Epithelial cell of proximal tubule (primary cell): ENCODE measurements around the gene ALOX15B. TPM values are rescaled to one million over a fixed set of nuclear protein-coding genes. Genes with fewer than 3 reads are reported as not detected.
A peak's percentile ranks its signal among the peaks of the same experiment; 100 is the strongest.
"Not testable (repeated sequence)": the region's sequence is repeated elsewhere in the genome, so short reads cannot be mapped to it uniquely, and the experiment has no call there.

ENCODE experiments used
- DNase-seq: peaks from one replicate; pipeline ENCODE4 v3.0.0-alpha.2; 2011; ENCODE audit warnings: low read depth
- H3K4me3 ChIP-seq: 2 replicates; pipeline ENCODE4 v1.5.1; 2011; ENCODE audit warnings: low read depth, mild to moderate bottlenecking, low read length
- total RNA-seq: library from RNA; depleted of rRNA; stranded (reverse); fragments of >200 nt; gene quantifications from 2 replicates; pipeline ENCODE4 v1.2.3, GENCODE V29; 2015
- TF ChIP-seq, protein P1 (sequence below): conservative IDR thresholded peaks from 2 replicates; pipeline ENCODE4 v1.5.1; 2012; ENCODE audit warnings: low read depth, mild to moderate bottlenecking, low read length

The ALOX15B gene
- total RNA-seq, 1 donor from 2014 or later: 1.3 TPM

DNA sequence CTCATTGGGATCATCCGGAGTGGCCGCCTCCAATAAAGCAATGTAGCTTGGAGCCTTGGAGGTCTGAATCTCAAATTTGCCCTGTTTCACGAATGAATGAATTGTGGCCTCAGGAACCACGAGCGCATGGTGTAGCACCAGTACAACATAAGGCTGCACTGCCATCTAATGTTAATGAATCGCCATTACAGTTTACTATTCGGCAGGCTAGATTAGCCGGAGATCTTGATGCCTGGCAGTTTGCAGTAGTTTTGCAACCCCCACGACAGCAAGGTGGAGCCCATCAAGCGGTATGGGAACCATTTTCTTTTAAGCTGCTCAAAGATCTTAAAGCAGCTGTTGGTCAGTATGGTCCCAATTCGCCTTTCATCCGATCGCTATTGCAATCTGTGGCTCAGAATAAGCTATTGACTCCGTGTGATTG, 18.8 kb downstream of the ALOX15B start:
- no peak overlapping the region for H3K4me3 ChIP-seq
- no peak for DNase-seq
- TF ChIP-seq, protein P1, sequence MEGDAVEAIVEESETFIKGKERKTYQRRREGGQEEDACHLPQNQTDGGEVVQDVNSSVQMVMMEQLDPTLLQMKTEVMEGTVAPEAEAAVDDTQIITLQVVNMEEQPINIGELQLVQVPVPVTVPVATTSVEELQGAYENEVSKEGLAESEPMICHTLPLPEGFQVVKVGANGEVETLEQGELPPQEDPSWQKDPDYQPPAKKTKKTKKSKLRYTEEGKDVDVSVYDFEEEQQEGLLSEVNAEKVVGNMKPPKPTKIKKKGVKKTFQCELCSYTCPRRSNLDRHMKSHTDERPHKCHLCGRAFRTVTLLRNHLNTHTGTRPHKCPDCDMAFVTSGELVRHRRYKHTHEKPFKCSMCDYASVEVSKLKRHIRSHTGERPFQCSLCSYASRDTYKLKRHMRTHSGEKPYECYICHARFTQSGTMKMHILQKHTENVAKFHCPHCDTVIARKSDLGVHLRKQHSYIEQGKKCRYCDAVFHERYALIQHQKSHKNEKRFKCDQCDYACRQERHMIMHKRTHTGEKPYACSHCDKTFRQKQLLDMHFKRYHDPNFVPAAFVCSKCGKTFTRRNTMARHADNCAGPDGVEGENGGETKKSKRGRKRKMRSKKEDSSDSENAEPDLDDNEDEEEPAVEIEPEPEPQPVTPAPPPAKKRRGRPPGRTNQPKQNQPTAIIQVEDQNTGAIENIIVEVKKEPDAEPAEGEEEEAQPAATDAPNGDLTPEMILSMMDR: peak; percentile 73

DNA sequence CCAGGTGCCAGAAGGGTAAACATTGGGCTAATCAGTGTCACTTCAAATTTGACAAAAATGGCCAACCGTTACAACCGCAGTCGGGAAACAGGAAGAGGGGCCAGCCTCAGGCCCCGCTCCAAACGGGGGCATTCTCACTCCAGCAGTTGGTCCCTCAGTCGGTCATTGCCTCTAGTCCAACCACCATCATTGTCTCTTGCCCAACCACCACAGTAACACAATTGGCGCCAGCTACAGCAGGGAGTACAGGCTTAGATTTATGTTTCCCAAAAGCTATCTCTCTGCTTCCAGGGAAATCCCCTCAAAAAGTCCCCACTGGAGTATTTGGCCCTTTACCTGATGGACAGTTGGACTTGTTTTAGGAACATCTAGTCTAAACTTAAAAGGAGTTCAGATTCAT, 20.3 kb downstream of the ALOX15B start:
- TF ChIP-seq, protein P1: no peak
- DNase-seq: no peak
- no peak overlapping the region for H3K4me3 ChIP-seq

DNA sequence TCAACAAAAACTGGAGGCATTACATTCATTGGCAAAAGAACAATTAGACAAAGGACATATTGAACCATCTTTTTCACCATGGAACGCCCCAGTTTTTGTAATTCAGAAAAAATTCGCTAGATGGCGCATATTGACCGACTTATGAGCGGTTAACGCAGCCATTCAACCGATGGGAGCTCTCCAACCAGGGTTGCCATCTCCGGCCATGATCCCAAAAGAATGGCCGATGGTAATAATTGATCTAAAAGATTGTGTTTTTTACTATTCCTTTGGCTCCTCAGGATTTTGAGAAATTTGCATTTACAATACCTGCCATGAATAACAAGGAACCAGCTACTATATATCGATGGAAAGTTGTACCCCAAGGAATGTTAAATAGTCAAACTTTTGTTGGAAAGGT, 21.4 kb downstream of the ALOX15B start:
- no peak for DNase-seq
- TF ChIP-seq, protein P1: peak; percentile 69
- H3K4me3 ChIP-seq: no peak overlapping the region

DNA sequence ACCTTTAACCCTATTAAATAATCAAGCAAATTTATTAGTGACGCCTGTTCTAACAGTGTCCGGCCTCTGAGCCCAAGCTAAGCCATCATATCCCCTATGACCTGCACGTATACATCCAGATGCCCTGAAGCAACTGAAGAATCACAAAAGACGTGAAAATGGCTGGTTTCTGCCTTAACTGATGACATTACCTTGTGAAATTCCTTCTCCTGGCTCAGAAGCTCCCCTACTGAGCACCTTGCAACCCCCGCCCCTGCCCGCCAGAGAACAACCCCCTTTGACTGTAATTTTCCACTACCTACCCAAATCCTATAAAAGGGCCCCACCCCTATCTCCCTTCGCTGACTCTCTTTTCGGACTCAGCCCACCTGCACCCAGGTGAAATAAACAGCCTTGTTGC, 23.0 kb downstream of the ALOX15B start:
- H3K4me3 ChIP-seq: not testable (repeated sequence)

DNA sequence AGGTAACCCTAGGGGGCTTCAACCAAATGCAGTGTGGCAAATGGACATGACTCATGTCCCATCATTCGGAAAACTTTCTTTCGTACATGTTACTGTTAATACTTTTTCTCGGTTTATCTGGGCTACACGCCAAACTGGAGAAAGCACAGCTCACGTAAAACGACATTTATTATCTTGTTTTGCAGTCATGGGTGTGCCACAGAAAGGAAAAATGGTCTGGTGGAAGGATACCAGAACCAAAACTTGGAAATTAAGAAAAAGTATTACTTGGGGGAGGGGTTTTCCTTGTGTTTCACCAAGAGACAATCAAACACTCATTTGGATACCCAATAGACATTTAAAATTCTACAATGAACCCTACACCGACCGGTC, 23.6 kb downstream of the ALOX15B start:
- no peak overlapping the region for H3K4me3 ChIP-seq
- TF ChIP-seq, protein P1: no peak
- DNase-seq: no peak

More for the DNA sequence above, 23.0 kb downstream of the ALOX15B start:
- not testable (repeated sequence) for DNase-seq

DNA sequence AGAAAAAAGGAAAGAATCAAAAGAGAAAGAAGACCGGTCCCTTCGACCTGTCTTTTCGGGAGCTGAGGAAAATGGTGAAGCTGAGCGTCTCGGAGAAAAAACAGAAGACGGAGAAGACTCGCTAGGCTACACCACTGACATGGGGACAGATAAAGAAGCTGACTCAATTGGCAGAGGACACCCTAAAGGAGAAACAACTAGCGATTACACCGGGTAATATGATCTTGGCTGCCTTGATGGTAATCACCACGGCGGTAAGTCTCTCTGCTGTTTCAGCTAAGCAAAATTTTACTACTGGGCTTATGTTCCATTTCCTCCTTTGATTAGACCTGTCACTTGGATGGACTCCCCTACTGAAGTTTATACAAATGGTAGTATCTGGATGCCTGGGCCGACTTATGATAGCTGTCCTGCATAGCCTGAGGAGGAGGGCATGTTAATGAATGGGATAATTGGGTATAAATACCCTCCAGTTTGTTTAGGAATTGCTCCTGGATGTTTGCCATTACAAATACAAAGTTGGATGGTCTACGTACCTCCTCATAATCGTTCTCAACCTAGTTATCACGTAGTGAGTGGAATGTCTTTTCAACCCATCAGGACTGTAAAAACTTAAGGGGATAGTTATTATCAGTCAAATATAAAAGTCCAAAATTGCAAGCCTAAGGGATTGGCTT, 24.1 kb downstream of the ALOX15B start:
- H3K4me3 ChIP-seq: no peak overlapping the region
- no peak for DNase-seq
- TF ChIP-seq, protein P1: no peak

DNA sequence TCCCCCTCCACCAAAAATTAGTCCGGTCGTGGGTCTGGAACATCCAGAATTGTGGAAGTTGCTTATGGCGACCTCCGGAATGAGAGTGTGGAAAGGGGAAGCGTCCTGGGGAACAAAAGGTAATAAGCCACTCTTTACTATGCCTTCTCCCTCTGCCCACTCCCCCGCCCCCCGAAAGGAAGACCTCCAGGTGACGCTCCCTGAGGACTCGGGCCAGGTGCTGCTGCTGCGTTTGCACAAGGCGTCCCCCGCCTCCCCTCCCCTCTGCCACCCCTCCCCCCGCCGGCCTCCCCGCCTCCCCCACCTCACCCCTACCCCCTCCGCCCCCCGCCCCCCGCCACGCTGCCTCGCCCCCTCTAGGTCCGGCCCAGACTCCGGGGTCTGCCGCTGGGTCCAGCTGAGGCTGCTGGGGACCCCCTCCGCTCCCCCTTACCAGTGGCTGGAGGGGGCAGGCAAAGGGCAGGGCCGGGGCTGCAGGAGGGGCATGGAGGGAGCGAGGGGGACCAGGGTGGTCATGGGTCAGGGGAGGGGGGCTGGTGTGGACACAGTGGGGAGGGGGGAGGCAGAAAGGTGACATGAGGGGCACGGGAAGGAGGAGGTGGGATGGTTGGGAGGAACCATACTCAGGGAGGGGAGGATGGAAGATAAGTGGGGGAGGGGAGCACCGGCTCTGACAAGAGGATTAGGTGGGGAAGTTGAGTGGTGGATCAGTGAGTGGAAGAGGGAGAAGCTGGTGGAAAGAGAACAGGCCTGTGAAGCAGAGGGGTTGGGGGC, 25.1 kb downstream of the ALOX15B start:
- TF ChIP-seq, protein P1: no peak

More for the DNA sequence above, 25.1 kb downstream of the ALOX15B start:
- no peak for DNase-seq
- H3K4me3 ChIP-seq: no peak overlapping the region
